HG02885 (cell line): ENCODE measurements around the gene SERTAD4.
"Not testable (repeated sequence)": the region's sequence is repeated elsewhere in the genome, so short reads cannot be mapped to it uniquely, and the experiment has no call there.

Experiments used
- ATAC-seq: cut with Tn5 transposase; IDR thresholded peaks from one replicate; pipeline ENCODE4 v1.9.1; 2021; ENCODE audit warnings: mild to moderate bottlenecking; ENCODE audit not compliant: unreplicated experiment, poor library complexity

The SERTAD4 gene

GRCh38 chr1:210257698-210258529 lies 25.3 kb downstream of the SERTAD4 start:
- no peak for ATAC-seq

DNA sequence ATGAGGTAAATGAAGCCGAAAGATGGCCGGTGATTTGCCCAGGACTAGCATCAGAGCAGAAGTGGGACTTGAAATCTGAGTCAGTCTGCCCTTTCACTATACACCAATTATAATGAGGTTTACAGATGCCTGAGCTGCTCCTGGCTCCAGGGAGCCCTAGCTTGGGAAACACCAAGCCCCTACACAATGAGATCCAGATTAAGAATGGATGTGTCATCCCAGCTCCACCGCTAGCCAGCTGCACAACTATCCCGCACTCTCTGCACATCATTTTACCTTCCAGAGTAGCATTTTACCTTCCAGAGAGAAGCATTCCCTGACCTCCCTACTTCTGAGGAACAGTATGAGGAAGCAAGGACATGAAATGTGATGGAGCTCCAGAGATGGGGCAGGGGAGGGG lies 27.0 kb downstream of the SERTAD4 start:
- ATAC-seq, result no peak

- ATAC-seq, result no peak
Measured at GRCh38 chr1:210260096-210260495, 27.5 kb downstream of the SERTAD4 start.

DNA sequence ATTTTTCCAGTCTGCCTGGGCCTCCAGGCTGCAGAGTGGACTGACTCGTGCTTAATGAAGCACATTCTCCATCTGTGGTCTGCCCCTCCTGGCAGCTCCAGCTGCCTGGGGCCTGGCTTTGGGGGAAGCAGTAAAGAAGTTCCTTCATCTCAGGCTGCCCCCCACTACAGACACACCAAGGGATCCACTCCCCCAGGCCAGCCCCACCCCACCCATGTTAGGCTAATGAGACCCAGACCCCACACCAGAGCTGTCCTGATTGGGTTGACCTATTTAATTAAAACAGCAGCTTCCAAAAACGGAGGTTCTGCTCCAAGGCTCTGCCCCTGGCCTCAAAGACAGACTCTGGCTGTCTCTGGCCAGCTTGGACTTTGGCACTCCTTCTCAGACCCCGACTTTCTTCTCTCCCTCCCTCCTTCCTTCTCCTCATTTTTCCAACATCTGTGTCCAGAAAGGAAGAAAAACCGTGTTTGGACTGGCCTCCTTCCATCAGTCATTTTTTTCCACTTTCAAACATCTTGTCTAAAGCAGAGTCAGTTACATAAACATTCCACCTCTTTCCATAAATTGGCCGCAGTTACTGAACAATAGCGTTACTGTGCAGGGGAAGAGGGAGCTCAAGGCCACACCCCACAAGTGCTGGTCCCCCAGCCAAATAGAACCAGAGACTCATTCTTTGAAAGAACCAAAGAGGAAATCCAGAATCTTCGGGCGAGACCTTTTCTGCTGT lies 29.7 kb downstream of the SERTAD4 start:
- no peak for ATAC-seq

DNA sequence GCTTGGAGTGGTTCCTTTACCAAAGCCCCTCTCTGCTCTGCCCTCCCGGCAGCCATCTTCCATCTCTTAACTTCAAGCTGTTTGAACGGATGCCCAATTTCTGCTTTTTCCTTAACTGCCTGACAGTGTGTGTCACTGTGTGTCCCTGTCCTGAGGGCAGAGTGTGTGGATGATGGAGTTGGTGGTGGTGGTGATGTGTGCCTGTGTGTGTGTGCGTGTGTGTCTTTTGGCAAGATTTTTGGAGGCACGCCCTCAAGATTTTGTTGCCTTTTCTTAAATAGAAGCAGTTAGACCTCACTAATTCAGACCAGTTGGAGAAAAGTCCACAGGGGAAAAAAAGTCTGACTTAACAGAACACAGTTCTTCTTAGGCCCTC lies 30.3 kb downstream of the SERTAD4 start:
- no peak for ATAC-seq

DNA sequence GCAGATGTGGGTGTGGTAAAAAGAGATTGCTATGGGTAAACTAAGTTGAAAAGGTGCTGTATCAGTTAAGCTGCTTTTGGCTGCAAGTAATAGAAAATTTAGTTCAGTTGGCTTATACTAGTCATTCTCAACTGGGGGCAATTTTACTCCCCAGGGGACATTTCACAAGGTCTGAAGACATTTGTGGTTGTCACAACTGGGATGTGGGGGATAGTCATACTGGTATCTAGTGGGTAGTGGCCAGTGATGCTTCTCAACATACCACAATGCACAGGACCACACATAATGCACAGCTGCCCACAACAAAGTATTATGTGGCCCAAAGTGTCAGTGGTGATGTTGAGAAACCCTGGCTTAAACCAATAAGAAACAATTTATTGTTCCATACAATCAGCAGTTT lies 31.4 kb downstream of the SERTAD4 start:
- ATAC-seq, result no peak

- ATAC-seq, result no peak
Measured at GRCh38 chr1:210264496-210265380, 32.1 kb downstream of the SERTAD4 start.

GRCh38 chr1:210265392-210265955 lies 32.9 kb downstream of the SERTAD4 start:
- ATAC-seq, result not testable (repeated sequence)

- ATAC-seq, result no peak
Measured at GRCh38 chr1:210269981-210270380, 37.4 kb downstream of the SERTAD4 start.

- no peak for ATAC-seq
Measured at GRCh38 chr1:210272666-210273065, 40.1 kb downstream of the SERTAD4 start.

DNA sequence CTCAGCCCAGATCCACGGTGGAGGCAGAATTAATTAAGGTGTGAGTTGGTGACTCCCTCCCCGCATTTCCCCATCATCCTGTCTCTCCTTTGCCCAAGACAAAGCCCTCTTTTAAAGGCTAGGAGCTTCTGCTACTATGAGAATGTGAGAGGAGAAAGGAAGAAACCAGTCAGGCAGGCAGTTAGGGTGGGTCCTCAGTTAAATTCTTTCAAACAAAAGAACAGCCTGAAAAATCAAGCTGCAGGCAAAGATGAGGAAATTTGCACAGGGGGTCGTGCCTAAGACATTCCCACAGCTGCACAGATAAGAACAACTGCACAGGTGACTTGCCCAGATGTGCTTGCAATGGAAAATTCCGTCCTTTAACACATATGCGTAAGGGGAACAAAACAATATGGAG lies 47.6 kb downstream of the SERTAD4 start:
- ATAC-seq, result no peak

GRCh38 chr1:210288116-210288515 lies 55.5 kb downstream of the SERTAD4 start:
- no peak for ATAC-seq

DNA sequence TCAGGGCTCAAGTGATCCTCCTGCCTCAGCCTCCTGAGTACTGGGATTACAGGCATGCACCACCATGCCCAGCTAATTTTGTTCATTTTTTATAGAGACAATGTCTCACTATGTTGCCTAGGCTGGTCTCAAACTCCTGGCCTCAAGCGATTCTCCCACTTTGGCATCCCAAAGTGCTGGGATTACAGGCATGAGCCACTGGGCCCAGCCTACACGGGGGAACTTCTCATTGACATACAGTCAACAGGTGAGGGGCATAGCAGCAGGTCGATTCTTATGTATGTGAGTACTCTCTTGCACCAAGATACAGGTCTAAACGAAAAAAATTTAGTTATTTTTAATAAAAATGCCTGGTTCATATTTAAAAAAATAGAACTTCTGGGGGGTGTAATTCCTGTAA lies 56.7 kb downstream of the SERTAD4 start:
- no peak for ATAC-seq

- ATAC-seq, result no peak
Measured at GRCh38 chr1:210291081-210291764, 58.6 kb downstream of the SERTAD4 start.

GRCh38 chr1:210291786-210292230 lies 59.2 kb downstream of the SERTAD4 start:
- no peak for ATAC-seq

- no peak for ATAC-seq
Measured at GRCh38 chr1:210292231-210292871, 59.8 kb downstream of the SERTAD4 start.

GRCh38 chr1:210293171-210293607 lies 60.6 kb downstream of the SERTAD4 start:
- no peak for ATAC-seq

DNA sequence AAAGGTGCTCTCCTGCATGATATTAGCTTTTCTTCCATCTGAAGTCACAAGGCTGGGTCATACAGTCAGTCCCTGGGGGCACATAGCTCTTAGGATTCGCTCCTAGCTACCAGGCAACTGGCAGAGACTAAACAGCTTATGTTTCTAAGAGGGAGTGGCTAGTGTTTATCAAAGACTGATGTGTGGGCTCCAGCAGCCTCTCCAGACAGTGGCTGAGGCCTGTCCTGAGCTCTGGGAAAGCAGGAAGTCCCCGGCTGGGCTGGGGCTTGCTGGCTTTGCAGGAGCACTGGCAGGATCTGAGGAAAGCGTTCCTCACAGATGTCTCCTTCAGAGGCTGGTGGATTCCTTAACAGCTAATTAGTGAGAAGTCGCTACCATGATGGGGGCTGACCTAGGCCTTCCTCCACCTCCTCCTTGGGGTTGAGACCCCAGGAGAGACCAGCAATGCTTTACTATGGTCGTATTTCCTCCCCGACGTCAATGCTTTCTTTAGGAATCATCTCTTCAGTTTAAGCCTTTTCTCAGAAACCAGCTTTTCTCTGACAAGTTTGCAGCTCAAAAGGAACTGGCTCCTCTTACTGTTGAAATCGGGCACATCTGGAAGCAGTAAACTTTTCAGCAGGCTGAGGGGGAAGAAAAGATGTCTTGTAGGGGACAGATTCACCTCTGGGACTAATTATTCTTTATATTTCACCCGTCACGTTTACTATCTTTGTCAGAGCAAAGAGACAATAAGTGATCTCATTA lies 62.6 kb downstream of the SERTAD4 start:
- ATAC-seq, result no peak
